Kidney glomerular epithelial cell (primary cell): ENCODE measurements around the gene RPL28.

Source experiments
- DNase-seq: peaks from one replicate; lab custom pipeline; 2025; lab: John Stamatoyannopoulos, UW

The RPL28 gene

GRCh38 chr19:55373306-55373992, 12.3 kb upstream of the RPL28 start:
- DNase-seq: no peak

- DNase-seq: no peak
These were observed 11.6 kb upstream of the RPL28 start for GRCh38 chr19:55373993-55374757.

- no peak for DNase-seq
These were observed 9.3 kb upstream of the RPL28 start, which contains the start of gene TMEM190 for GRCh38 chr19:55376241-55376933. Gene TMEM190, plus strand, starts transcription at chr19:55376826. Its CDS starts 28 bp downstream, at chr19:55376854.

GRCh38 chr19:55377356-55378131, 8.2 kb upstream of the RPL28 start:
- DNase-seq: no peak

- no peak for DNase-seq
These were observed 6.6 kb upstream of the RPL28 start for GRCh38 chr19:55379174-55379573.

GRCh38 chr19:55382013-55382412, 3.7 kb upstream of the RPL28 start:
- DNase-seq: no peak

- DNase-seq: no peak
These were observed 3.1 kb upstream of the RPL28 start for GRCh38 chr19:55382522-55383054.

- DNase-seq: no peak
These were observed 2.2 kb upstream of the RPL28 start for GRCh38 chr19:55383279-55384130.

- DNase-seq: no peak
These were observed 1.4 kb upstream of the RPL28 start, which contains the start of gene TMEM238 for GRCh38 chr19:55384131-55384919. Gene TMEM238, minus strand, starts transcription at chr19:55384292. Its CDS starts 33 bp downstream, at chr19:55384259.

- peak; percentile 98 for DNase-seq
These were observed 610 bp upstream of the RPL28 start for GRCh38 chr19:55384920-55385723.

GRCh38 chr19:55386493-55386971, 800 bp downstream of the RPL28 start:
- DNase-seq: no peak

GRCh38 chr19:55387736-55388497, 2.2 kb downstream of the RPL28 start:
- DNase-seq: no peak

GRCh38 chr19:55389386-55390317, 3.9 kb downstream of the RPL28 start:
- no peak for DNase-seq

GRCh38 chr19:55390461-55390880, 4.7 kb downstream of the RPL28 start:
- no peak for DNase-seq

- no peak for DNase-seq
These were observed 5.5 kb downstream of the RPL28 start for GRCh38 chr19:55391191-55391670.

GRCh38 chr19:55391702-55392615, 6.2 kb downstream of the RPL28 start:
- no peak for DNase-seq
